HG02642 (cell line): ENCODE results near the gene LRRC56.

Experiments used
- ATAC-seq: cut with Tn5 transposase; IDR thresholded peaks from one replicate; pipeline ENCODE4 v1.9.1; 2021; ENCODE audit warnings: mild to moderate bottlenecking; ENCODE audit not compliant: unreplicated experiment, poor library complexity

Gene LRRC56

GRCh38 chr11:537622-538430 is 499 bp downstream of the LRRC56 start:
- no peak for ATAC-seq

GRCh38 chr11:538431-539051 is 1.2 kb downstream of the LRRC56 start:
- no peak for ATAC-seq

- ATAC-seq = no peak
These were observed 2.7 kb downstream of the LRRC56 start for GRCh38 chr11:539971-540481.

GRCh38 chr11:540583-541432 is 3.5 kb downstream of the LRRC56 start:
- no peak for ATAC-seq

GRCh38 chr11:541433-541885 is 4.1 kb downstream of the LRRC56 start:
- ATAC-seq = no peak

GRCh38 chr11:544817-545166 is 7.5 kb downstream of the LRRC56 start:
- no peak for ATAC-seq

GRCh38 chr11:545171-545570 is 7.8 kb downstream of the LRRC56 start:
- no peak for ATAC-seq

- ATAC-seq = no peak
These were observed 11.6 kb downstream of the LRRC56 start for GRCh38 chr11:548700-549603.

GRCh38 chr11:550021-550745 is 12.9 kb downstream of the LRRC56 start:
- ATAC-seq = no peak

- ATAC-seq = no peak
These were observed 13.4 kb downstream of the LRRC56 start for GRCh38 chr11:550746-551085.

GRCh38 chr11:551131-551530 is 13.8 kb downstream of the LRRC56 start:
- ATAC-seq = no peak

GRCh38 chr11:551596-551995 is 14.3 kb downstream of the LRRC56 start:
- no peak for ATAC-seq

GRCh38 chr11:553083-553987 is 16.0 kb downstream of the LRRC56 start:
- no peak for ATAC-seq

GRCh38 chr11:553988-554340 is 16.6 kb downstream of the LRRC56 start:
- ATAC-seq = no peak

GRCh38 chr11:554428-555226 is 17.3 kb downstream of the LRRC56 start:
- ATAC-seq = peak; percentile 58

- ATAC-seq = no peak
These were observed 18.0 kb downstream of the LRRC56 start for GRCh38 chr11:555227-555779.
